IPS-18c (cell line): ENCODE measurements around the gene MPO.

Experiments
- H3K4me3 ChIP-seq: 2 replicates; pipeline ENCODE4 v1.7.0; 2013; ENCODE audit warnings: low read depth, mild to moderate bottlenecking, low read length, moderate library complexity; ENCODE audit not compliant: insufficient read depth
- H3K9me3 ChIP-seq: one replicate; pipeline ENCODE4 v1.6.1; 2013; ENCODE audit warnings: mild to moderate bottlenecking, low read length, moderate library complexity; ENCODE audit not compliant: control insufficient read depth, insufficient read depth

Gene MPO

DNA sequence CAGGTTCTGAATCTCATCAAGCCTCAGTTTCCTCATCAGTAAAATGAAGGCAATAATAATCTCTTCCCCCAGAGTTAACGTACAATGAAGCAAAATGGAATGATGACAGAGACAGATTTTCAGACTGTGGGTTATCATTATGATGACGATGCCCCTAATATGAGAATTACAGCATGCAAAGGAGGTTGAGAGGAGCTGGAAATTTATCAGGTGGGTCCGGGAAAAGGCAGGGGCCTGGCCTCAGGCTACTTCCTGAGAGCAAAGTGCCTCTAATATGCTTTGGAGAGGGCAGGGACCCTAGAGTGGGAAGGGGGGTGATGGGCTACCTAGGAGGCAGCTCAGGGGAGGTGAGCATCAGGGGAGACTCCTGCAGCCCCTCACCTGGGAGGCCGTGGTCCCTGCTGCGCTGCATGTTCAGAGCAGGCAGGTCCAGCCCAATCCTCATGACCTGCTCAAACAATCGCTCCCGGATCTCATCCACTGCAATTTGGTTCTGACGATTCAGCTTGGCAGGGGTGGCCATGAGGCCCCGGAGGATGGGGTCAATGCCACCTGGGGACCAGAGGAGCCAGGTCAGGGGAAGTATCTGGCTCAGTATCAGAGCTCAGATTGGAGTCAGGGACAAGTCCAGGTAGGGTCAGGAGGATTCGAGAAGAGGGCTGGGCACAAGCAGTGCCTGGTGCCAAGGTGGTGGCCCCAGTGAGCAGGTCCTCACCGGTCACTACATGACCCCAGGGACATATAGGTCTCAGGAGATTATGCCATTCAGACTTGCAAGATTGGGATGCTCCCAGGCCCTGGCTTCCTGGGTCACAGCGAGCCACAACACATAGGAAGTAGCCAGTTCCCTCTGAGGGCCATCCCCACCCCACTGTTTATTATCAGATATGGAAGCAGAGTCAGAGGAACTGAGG is 8.1 kb downstream of the MPO start:
- no peaks in the 10 kb centered on the region for H3K9me3 ChIP-seq
- H3K4me3 ChIP-seq: no peak overlapping the region

GRCh38 chr17:58271216-58271931 is 9.4 kb downstream of the MPO start:
- Histone ChIP-seq H3K4me3 (no peak overlapping the region), H3K9me3 (no peaks in the 10 kb centered on the region)

DNA sequence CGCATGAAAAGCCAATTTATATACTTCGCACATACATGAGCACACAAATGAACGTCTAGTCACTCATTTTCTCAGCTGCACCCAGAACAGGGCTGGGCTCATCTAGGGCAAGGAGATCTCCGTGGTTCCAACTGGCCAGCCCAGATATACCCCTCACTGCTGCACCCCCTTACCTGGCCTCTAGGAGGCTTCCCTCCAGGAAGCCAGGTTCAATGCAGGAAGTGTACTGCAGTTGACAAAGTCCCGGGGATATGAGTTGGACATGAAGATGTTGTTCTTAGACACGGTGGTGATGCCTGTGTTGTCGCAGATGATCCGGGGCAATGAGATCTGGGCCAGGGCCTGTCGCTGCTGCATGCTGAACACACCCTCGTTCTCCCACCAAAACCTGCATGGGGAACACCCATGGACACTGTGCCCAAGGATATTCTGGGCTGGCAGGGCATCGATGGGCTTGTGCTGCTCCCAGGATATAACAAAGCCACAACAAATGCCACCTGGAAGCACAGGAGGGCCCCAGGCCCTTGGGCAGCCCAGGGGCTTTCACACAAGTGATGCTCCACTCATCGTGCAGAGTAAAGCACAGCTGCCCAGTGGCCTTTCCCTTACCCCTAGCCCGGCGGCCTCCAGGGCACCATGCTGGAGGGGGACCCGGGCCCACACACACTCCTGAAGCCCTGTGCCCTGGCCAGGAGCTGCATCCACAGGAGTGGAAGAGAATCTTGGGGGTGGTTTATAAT is 10.1 kb downstream of the MPO start:
- Histone ChIP-seq H3K4me3 (no peak overlapping the region), H3K9me3 (no peaks in the 10 kb centered on the region)

DNA sequence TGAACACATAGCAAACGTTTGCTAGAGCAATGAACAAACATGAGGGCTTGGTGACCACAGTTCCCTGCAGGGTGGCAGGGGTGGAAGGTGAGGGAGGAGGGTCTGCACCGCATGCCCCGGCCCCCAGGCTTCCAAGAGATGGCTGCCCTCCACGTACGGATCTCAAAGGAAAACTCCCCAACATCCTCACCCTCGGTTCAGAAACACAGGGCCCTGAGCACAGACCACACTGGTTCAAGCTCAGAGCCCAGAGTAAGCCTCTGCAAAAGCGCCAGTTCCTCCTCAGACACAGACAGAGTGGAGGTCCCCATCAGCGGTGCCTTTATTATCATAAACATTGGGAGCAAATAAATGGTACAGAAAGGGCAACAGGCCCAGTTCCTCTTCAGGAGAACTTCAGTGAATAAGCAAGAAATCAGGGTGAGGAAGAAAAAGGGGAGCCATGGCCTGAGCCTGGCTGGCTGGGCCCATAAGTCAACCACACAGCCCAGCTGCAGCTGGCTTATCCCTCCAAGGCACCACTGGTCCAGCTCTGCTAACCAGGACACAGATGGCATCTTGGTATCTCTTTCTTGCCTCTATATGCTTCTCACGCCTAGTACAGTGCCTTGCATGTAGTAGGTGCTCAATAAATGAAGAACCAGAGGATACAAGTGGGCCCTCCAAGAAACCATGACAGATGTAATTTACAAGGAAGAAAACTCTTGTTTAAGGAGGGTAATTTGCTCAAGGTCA is 11.0 kb downstream of the MPO start:
- Histone ChIP-seq H3K9me3 (no peaks in the 10 kb centered on the region), H3K4me3 (no peak overlapping the region)

- Histone ChIP-seq H3K9me3 (no peaks in the 10 kb centered on the region), H3K4me3 (no peak overlapping the region)
These were observed 11.8 kb downstream of the MPO start for GRCh38 chr17:58268774-58269556.

DNA sequence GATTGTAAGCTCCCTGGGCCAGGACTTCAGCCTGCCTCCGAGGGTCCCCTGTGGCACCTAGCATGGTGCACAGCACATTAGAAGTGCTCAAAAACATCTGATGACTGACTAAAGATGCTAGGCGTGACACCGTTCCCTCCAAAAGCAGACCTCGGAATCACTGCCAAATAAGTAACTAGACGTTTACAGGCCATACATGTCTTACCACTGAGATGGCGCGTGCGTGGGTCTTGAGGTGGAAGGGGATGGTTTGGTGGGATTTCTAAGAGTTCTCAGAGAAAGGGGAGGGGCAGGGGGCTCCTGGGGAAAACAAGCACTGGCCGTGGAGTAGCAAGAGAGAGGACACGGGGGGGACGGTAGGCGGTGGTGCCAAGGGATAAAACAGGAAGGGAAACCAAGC is 12.4 kb downstream of the MPO start:
- Histone ChIP-seq H3K4me3 (no peak overlapping the region), H3K9me3 (no peaks in the 10 kb centered on the region)

DNA sequence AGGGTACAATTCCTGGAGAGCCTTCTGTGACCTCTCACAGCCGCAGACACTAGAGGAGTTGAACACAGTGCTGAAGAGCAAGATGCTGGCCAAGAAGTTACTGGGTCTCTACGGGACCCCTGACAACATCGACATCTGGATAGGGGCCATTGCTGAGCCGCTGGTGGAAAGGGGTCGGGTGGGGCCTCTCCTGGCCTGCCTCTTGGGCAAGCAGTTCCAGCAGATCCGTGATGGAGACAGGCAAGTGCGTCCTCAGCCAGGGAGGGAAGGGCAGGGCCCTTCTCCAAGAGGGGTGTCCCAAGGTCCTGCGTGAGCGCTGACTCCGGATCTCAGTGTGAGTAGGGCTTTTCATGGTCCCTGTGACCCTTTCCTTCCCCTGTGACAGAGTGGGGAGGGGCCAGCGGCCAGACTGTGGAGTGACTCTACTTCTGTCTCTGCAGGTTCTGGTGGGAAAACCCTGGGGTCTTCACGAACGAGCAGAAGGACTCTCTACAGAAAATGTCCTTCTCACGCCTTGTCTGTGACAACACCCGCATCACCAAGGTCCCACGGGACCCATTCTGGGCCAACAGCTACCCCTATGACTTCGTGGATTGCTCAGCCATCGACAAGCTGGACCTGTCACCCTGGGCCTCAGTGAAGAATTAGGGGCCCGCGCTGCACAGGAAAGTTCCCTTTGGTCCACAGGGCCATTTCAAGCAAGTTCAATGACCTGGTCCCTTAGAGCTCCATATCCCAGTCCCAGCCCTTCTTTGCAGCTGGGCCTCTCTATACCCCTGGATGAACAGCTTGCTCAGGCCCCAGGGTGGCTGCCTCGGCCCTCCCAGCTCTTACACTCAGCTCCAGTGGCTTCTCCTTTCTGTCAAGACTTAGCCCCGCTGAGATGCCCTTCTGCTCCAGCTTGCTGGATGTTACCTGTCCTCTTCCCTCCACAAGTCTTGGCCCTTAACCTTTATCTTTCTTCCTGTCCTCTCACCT is 13.1 kb downstream of the MPO start:
- Histone ChIP-seq H3K4me3 (no peak overlapping the region), H3K9me3 (no peaks in the 10 kb centered on the region)

DNA sequence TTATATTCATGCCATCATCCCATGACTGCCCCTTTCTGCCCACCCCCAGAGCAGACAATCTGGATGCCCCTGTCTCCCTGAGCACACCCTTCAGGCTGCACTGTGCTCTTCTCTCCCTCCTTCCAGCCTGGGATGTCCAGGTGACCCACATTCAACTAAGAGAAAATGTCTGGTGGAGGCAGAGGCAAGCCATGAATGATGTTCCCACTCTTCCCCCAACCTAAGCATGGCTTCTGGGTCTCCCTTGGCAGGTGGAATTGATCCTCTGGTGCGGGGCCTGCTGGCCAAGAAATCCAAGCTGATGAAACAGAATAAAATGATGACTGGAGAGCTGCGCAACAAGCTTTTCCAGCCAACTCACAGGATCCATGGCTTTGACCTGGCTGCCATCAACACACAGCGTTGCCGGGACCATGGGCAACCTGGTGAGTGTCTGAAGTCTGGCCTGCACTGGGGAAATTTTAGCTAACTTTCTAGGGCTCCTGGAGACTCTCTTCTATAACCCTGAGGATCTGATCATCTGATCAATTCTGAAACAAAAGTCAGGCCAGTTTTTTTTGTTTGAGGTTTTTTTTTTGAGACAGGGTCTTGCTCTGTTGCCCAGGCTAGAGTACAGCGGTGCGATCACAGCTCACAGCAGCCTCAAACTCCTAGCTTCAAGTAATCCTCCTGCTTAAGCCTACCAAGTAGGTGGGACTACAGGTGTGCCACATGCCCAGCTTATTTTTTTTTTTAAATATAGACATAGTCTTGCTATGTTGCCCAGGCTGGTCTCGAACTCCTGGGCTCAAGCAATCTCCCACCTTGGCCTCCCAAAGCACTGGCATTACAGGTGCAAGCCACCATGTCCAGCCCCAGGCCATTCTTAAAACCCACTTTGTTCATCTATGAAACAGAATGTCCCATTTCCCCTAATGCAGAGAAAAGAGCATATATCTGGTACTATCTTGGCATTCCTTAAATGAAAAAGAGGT is 14.5 kb downstream of the MPO start:
- Histone ChIP-seq H3K9me3 (no peaks in the 10 kb centered on the region), H3K4me3 (no peak overlapping the region)

DNA sequence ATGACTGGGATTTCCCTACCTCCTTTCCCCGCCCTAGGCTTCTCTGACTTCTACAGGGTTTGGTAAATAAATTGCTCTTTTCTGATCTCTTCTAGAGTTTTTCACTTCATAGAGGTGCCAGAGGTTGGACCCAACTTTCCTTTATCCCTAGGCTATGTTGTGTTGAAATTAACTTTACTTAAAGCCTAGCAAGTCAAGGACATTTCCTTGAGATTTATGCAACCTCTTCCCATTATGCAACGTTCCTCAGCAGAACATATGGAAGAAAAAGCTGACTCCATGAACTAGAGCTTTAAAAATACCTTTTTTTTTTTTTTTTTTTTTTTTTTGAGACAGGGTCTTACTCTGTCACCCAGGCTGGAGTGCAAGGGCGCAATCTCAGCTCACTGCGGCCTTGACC is 15.5 kb downstream of the MPO start:
- Histone ChIP-seq H3K4me3 (no peak overlapping the region), H3K9me3 (no peaks in the 10 kb centered on the region)

DNA sequence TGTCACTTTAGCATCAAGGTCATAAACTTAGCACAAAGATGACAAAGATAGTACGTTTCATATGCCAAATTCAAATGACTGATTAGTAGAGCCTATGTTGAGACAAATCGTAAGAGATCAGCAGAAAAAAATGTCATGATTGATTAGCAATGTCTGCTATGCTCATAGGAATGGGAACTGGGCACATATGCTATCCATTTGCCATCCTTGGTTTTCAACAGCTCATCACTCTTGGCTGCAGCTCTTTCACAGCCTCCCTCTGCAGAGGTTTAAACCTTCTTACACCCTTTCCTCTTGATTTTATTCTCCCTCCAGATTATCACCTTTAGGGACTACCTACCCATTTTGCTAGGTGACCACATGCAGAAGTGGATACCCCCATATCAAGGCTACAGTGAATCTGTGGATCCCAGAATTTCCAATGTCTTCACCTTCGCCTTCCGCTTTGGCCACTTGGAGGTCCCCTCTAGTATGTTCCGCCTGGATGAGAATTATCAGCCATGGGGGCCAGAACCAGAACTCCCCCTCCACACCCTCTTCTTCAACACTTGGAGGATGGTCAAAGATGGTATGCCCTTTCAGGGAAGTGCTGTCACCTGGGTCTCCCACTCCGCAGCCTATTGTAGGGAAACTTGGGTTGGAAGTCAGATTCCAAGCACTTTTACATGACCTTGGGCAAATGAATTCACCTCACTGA is 16.2 kb downstream of the MPO start:
- no peaks in the 10 kb centered on the region for H3K9me3 ChIP-seq
- H3K4me3 ChIP-seq: no peak overlapping the region

DNA sequence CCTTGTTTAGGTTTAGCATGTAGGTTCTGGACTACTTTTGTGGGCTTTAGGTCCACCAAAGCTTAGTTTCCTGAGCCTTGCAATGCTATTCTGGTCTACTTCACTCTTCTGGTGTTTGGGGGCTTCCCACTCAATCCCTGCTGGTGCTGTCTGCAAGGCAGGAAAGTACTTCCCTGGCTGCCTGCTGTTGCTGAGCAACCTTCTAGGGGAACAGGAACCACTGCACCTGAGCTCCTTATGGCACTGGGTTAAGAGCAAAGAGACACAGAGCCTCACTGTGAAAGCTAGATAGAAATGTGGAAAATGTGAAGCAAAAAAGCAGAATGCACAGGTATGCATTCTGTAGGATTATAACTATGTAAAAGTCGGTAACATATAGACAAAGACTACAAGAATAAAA is 17.0 kb downstream of the MPO start:
- H3K9me3 ChIP-seq: no peaks in the 10 kb centered on the region

DNA sequence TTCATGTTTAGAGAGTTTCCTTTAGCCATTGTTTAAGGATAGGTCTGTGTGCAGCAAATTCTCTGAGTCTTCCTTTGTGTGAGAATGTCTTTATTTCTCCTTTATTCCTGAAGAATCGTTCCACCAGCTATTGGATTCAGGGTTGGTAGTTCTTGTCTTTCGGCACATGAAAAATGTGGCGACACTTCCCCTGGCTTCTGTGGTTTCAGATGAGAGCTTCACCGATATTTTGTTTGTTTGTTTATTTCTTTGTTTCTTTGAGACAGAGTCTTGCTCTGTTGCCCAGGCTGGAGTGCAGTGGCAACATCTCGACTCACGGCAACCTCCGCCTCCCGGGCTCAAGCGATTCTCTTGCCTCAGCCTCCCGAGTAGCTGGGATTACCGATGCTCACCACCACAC is 18.6 kb downstream of the MPO start:
- no peak overlapping the region for H3K4me3 ChIP-seq
- H3K9me3 ChIP-seq: no peaks in the 10 kb centered on the region

More for the DNA sequence above, 17.0 kb downstream of the MPO start:
- H3K4me3 ChIP-seq: no peak overlapping the region

DNA sequence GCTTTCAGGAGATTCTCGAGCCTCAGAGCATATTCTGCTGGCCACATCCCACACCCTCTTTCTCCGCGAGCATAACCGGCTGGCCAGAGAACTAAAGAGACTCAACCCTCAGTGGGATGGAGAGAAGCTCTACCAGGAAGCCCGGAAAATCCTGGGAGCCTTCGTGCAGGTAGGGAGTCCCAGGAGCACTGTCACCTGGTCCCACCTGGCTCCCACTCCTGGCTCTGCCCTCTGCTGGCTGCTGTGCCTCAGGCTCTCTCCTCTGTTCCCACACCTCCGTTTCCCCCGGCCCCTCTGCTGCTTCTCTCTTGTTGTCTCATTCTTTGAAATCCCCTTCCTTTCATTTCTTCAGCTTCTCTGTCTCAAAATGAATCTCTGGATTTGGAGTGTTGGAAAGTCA is 25.9 kb downstream of the MPO start:
- Histone ChIP-seq H3K9me3 (peaks cover 8% of the 10 kb centered on the region), H3K4me3 (no peak overlapping the region)

DNA sequence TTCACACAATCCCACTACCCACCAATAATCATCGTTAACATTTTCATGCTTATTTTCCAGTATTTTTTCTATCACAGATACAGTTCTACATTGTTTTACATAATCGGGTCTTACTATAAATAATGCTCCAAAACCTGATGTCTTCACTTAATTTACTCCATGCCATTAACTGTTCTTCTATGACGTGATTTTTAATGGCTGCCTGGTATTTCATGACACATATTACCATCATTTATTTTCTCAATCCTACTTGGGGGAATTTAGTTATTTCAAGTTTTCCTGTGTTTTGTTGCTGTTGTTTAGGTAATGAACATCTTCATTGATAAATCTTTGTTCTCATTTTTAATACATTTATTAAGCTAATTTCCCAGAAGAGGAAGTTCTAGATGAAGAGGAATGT is 27.7 kb downstream of the MPO start:
- Histone ChIP-seq H3K9me3 (peaks cover 8% of the 10 kb centered on the region), H3K4me3 (no peak overlapping the region)
